Stimulated activated naive CD4-positive, alpha-beta T cell (primary cell): Measurements from ENCODE around the gene UGT1A10.

Experiments used
- DNase-seq, 6 experiments: peaks; one replicate each; lab custom pipeline; 2025; lab: John Stamatoyannopoulos, UW

UGT1A10 gene

GRCh38 chr2:233822101-233822771 lies 186.0 kb downstream of the UGT1A10 start:
- no peak for DNase-seq
